ENCODE measurements around the gene CTBP2. TPM values are rescaled to one million over a fixed set of nuclear protein-coding genes. Genes with fewer than 3 reads are reported as not detected.

The CTBP2 gene
- total and polyA plus RNA-seq, 2 of the 13 experiments (the other 11 are each of a cell fraction or from before 2014, with no cell fraction given), result 0.08 TPM; not detected in 1

DNA sequence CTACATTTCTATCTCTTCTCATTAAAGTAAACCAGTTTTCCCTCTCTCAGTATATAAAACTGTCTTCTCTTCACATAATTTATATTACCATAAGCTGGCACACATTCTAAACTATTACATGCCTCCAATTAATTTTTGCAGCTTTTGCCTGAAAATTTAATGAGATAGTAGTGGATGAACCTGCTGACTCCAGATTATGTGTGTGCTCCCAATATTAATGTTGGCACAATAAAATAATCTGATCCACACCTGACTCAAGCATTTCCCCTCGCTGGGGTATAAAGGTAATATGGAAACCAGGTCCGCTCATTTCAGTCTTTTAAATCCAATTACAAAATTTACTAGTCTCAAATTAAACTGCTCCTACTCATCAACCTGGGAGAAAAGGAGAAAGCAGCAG lies 63.4 kb downstream of the CTBP2 start:
- H3K27me3 ChIP-seq (ENCODE audit: control insufficient read depth in 1 of 2, insufficient read depth in 2 of 2, low read length in 2 of 2), result peaks cover 2 to 35% of the 10 kb centered on the region in 2 experiments
- no peak for DNase-seq (ENCODE audit: low spot score)
- WGBS (ENCODE audit: low lambda C conversion rate), result 7% methylated on average over 2 of the region's 2 CpGs
- H3K27ac ChIP-seq (ENCODE audit: extremely low read length, insufficient read depth, low read length), result no peak overlapping the region
- ChIA-PET CTCF (ENCODE audit: low intra/inter-chr PET ratio, low total read pairs) (no interaction called here), POLR2A (no interaction called here)
- ATAC-seq, result no peak
- in situ Hi-C loops (cut with HindIII; ENCODE audit: extremely low pct_ligation_motif_present, low pct_unique_long_range_greater_than_20kb), result no loop called here
- H4K20me1 ChIP-seq (ENCODE audit: insufficient read depth, low read length), result no peaks in the 10 kb centered on the region
- no peak overlapping the region for H3K9ac ChIP-seq (ENCODE audit: insufficient read depth, low read depth, low read length)
- BruUV-seq (replicated peaks), result no TSS peak
- FAIRE-seq, result no peak
- no peaks in the 10 kb centered on the region for H3K36me3 ChIP-seq (replicated peaks in 1 of 2; ENCODE audit: control insufficient read depth in 1 of 2, insufficient read depth in 2 of 2, low read length in 2 of 2)
- 0 out of 2 replicates have a peak, but pooled peaks cover 2% of the 10 kb centered on the region for H3K4me1 ChIP-seq (ENCODE audit: insufficient read depth, low read length)
- H2AFZ ChIP-seq (ENCODE audit: low read length), result no peak overlapping the region
- H3K9me3 ChIP-seq (ENCODE audit: low read length), result no peaks in the 10 kb centered on the region
- no peaks in the 10 kb centered on the region for H3K79me2 ChIP-seq (ENCODE audit: insufficient read depth, low read length)
- no peak overlapping the region for H3K4me3 ChIP-seq (replicated peaks in 1 of 3; ENCODE audit: insufficient read depth in 1 of 3, low read depth in 2 of 3, low read length in 3 of 3)
- no peak overlapping the region for H3K4me2 ChIP-seq (ENCODE audit: low read depth, low read length)
- TF ChIP-seq SALL2 (CRISPR knock-in tag; IDR thresholded peaks at IDR 0.05) (no peak), RAD21 (CRISPR knock-in tag; IDR thresholded peaks at IDR 0.05) (no peak), SSRP1 (CRISPR knock-in tag; IDR thresholded peaks at IDR 0.05) (no peak), SNAI1 (CRISPR knock-in tag; IDR thresholded peaks at IDR 0.05; ENCODE audit: borderline replicate concordance) (no peak), ZSCAN20 (CRISPR knock-in tag; IDR thresholded peaks at IDR 0.05; ENCODE audit: borderline replicate concordance) (no peak), NONO (IDR thresholded peaks at IDR 0.05) (no peak), NONO (CRISPR knock-in tag; conservative IDR thresholded peaks at IDR 0.05) (no peak)
- TF ChIP-seq, protein P1, sequence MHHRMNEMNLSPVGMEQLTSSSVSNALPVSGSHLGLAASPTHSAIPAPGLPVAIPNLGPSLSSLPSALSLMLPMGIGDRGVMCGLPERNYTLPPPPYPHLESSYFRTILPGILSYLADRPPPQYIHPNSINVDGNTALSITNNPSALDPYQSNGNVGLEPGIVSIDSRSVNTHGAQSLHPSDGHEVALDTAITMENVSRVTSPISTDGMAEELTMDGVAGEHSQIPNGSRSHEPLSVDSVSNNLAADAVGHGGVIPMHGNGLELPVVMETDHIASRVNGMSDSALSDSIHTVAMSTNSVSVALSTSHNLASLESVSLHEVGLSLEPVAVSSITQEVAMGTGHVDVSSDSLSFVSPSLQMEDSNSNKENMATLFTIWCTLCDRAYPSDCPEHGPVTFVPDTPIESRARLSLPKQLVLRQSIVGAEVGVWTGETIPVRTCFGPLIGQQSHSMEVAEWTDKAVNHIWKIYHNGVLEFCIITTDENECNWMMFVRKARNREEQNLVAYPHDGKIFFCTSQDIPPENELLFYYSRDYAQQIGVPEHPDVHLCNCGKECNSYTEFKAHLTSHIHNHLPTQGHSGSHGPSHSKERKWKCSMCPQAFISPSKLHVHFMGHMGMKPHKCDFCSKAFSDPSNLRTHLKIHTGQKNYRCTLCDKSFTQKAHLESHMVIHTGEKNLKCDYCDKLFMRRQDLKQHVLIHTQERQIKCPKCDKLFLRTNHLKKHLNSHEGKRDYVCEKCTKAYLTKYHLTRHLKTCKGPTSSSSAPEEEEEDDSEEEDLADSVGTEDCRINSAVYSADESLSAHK (CRISPR knock-in tag; IDR thresholded peaks at IDR 0.05; ENCODE audit: borderline replicate concordance), result no peak
- TF ChIP-seq, protein P2, sequence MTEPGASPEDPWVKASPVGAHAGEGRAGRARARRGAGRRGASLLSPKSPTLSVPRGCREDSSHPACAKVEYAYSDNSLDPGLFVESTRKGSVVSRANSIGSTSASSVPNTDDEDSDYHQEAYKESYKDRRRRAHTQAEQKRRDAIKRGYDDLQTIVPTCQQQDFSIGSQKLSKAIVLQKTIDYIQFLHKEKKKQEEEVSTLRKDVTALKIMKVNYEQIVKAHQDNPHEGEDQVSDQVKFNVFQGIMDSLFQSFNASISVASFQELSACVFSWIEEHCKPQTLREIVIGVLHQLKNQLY (CRISPR knock-in tag; IDR thresholded peaks at IDR 0.05), result no peak
- intact Hi-C loops (cut with micrococcal nuclease; ENCODE audit: unreplicated experiment), result no loop called here

Measured in HepG2 (cell line).